Transverse colon (tissue), 4 donors: ENCODE data around the gene TRIM65. TPM values are rescaled to one million over a fixed set of nuclear protein-coding genes. Genes with fewer than 3 reads are reported as not detected.
A peak's percentile ranks its signal among the peaks of the same experiment; 100 is the strongest.

Source experiments
- DNase-seq: peaks from one replicate; pipeline ENCODE4 v3.0.0-alpha.2; 2019
- H3K27ac ChIP-seq, 4 donors: fragments of 200-600 bp; sonication (generic); 2 replicates each; pipeline ENCODE4 v1.5.1; 2016 to 2018; ENCODE audit warnings: inconsistent platforms in 4 of 4
- H3K27me3 ChIP-seq: fragments of 200-600 bp; sonication (generic); 2 replicates; pipeline ENCODE4 v1.5.1; 2017; ENCODE audit warnings: inconsistent platforms
- H3K36me3 ChIP-seq, 4 donors: fragments of 200-600 bp; sonication (generic); 2 replicates each; pipeline ENCODE4 v1.5.1; 2017 to 2019; ENCODE audit warnings: inconsistent platforms in 4 of 4
- H3K4me1 ChIP-seq, 4 donors: fragments of 200-600 bp; sonication (generic); 2 replicates each; pipeline ENCODE4 v1.5.1; 2017 to 2020; ENCODE audit warnings: inconsistent platforms in 4 of 4
- H3K4me3 ChIP-seq, 4 donors: fragments of 200-600 bp; sonication (generic); 1 replicate in 1 of 4; 2 replicates in 3 of 4; pipeline versions ENCODE4 v1.5.1 to v1.6.1; 2017 to 2019; ENCODE audit warnings: inconsistent platforms in 4 of 4
- H3K9me3 ChIP-seq, 2 donors: fragments of 200-600 bp; sonication (generic); 2 replicates each; pipeline ENCODE4 v1.5.1; 2017 to 2019; ENCODE audit warnings: inconsistent platforms in 2 of 2
- CTCF ChIP-seq, 5 experiments: fragments of 200-600 bp in 3 of 5; fragments of 450-650 bp in 2 of 5; sonication (generic) in 3 of 5; IDR thresholded peaks; 1 replicate in 2 of 5; 2 replicates in 3 of 5; pipeline ENCODE4 v1.5.1; 2016 to 2017; ENCODE audit warnings: antibody characterized with exemption in 5 of 5, inconsistent platforms in 3 of 5, mild to moderate bottlenecking in 2 of 5, moderate library complexity in 1 of 5
- EP300 ChIP-seq: sonication (generic); formaldehyde crosslinking; IDR thresholded peaks from one replicate; pipeline ENCODE4 v1.6.1; 2017; ENCODE audit warnings: antibody characterized with exemption, low read depth
- POLR2A ChIP-seq: fragments of 450-650 bp; IDR thresholded peaks from one replicate; pipeline ENCODE4 v1.6.1; 2016; ENCODE audit warnings: antibody characterized with exemption, mild to moderate bottlenecking, moderate library complexity
- POLR2AphosphoS5 ChIP-seq, 3 donors: sonication (generic); formaldehyde crosslinking; IDR thresholded peaks; one replicate each; pipeline ENCODE4 v1.6.1; 2016; ENCODE audit warnings: antibody characterized with exemption in 3 of 3
- WGBS, 2 donors: methylation state at CpG; one replicate each; pipeline ENCODE4 v1.1.5; 2018; ENCODE audit warnings: low coverage in 1 of 2; 5-methylcytosine and 5-hydroxymethylcytosine counted together
- in situ Hi-C, 4 donors: fragments of 200-750 bp; cut with MboI; loops; one replicate each; pipeline versions ENCODE4 v1.15.0 to v1.15.1; 2017; ENCODE audit warnings: low sequenced_read_pairs in 3 of 4, low pct_ligation_motif_present in 1 of 4, low pct_unique_long_range_greater_than_20kb in 1 of 4
- intact Hi-C: fragments of 100-400 bp; cut with DNase I; formaldehyde crosslinking; loops from one replicate; pipeline ENCODE4 v1.15.1; 2023; ENCODE audit warnings: low total_unique reads
- total RNA-seq, 4 donors: library from RNA; depleted of rRNA; stranded (reverse); fragments of >200 nt; gene quantifications; one replicate each; pipeline ENCODE4 v1.1.0, GENCODE V29; 2016

The TRIM65 gene
- total RNA-seq, 4 donors from 2014 or later, result 16.8 to 21.7 (median 20.5) TPM

- Histone ChIP-seq H3K4me1 (peaks cover 20 to 51% (median 29%) of the 10 kb centered on the region in 4 donors), H3K27ac (peak overlapping the region; percentile 79 to 85 (median 80)), H3K9me3 (no peaks in the 10 kb centered on the region), H3K4me3 (peak overlapping the region in 2 of 4 donors; percentile 28 to 32), H3K36me3 (peaks cover 0 to 36% (median 14%) of the 10 kb centered on the region in 4 donors), H3K27me3 (no peaks in the 10 kb centered on the region)
- TF ChIP-seq EP300 (no peak), POLR2A (peak; percentile 42), CTCF (IDR thresholded peaks at IDR 0.05) (peak; percentile 80 to 99 (median 87)), POLR2AphosphoS5 (IDR thresholded peaks at IDR 0.05) (peak in 2 of 3 donors; percentile 54 to 64)
- DNase-seq, result peak; percentile 91
- in situ Hi-C loops (no loop called here), intact Hi-C loops (no loop called here)
- WGBS, 2 donors, result 19% methylated on average over 21 of the region's 21 CpGs; no CpG with 5 or more reads in 1 of the 2 donors
Observed at GRCh38 chr17:75845058-75845711, 51.6 kb downstream of the TRIM65 start.

- TF ChIP-seq CTCF (IDR thresholded peaks at IDR 0.05), result no peak
- no peak for TF ChIP-seq POLR2AphosphoS5 (IDR thresholded peaks at IDR 0.05)
- no peak for TF ChIP-seq POLR2A
- TF ChIP-seq EP300, result no peak
- Histone ChIP-seq H3K4me1 (peaks cover 20 to 51% (median 29%) of the 10 kb centered on the region in 4 donors), H3K4me3 (peak overlapping the region in 3 of 4 donors; percentile 7 to 32 (median 28)), H3K9me3 (no peaks in the 10 kb centered on the region), H3K27ac (peak overlapping the region; percentile 79 to 85 (median 80)), H3K27me3 (no peaks in the 10 kb centered on the region), H3K36me3 (peaks cover 0 to 32% (median 12%) of the 10 kb centered on the region in 4 donors)
- in situ Hi-C loops (no loop called here), intact Hi-C loops (no loop called here)
- WGBS, 2 donors, result 38% methylated on average over 2 of the region's 14 CpGs; no CpG with 5 or more reads in 1 of the 2 donors
- peak; percentile 85 for DNase-seq
Observed at GRCh38 chr17:75844530-75845057, 52.2 kb downstream of the TRIM65 start.

- 37% methylated on average over 25 of the region's 35 CpGs; no CpG with 5 or more reads in 1 of the 2 donors for WGBS, 2 donors
- peak; percentile 45 for TF ChIP-seq POLR2A
- no peak for TF ChIP-seq EP300
- no peak for TF ChIP-seq CTCF (IDR thresholded peaks at IDR 0.05)
- TF ChIP-seq POLR2AphosphoS5 (IDR thresholded peaks at IDR 0.05), result peak in 2 of 3 donors; percentile 43 to 54
- intact Hi-C loops, result no loop called here
- H3K27ac ChIP-seq, result peak within 1 kb of the TSS; percentile 79 to 85 (median 80)
- in situ Hi-C loops, result no loop called here
- H3K4me3 ChIP-seq, result peak within 1 kb of the TSS in 3 of 4 donors; percentile 7 to 32 (median 28)
- DNase-seq, result peak; percentile 55
- H3K4me1 ChIP-seq, result peaks cover 20 to 43% (median 28%) of the 10 kb centered on the region in 4 donors
- H3K36me3 ChIP-seq, result peaks cover 0 to 24% (median 8%) of the 10 kb centered on the region in 4 donors
- no peaks in the 10 kb centered on the region for H3K27me3 ChIP-seq
- H3K9me3 ChIP-seq, result no peaks in the 10 kb centered on the region
Observed at GRCh38 chr17:75843577-75844529, 52.9 kb downstream of the TRIM65 start, which contains the start of gene UNC13D. Gene UNC13D (minus strand): TSS chr17:75844404. CDS start chr17:75844337, 67 bp downstream.
